Inflammatory macrophage treated with lipopolysaccharide for 4 hours (primary cell): Measurements from ENCODE around the gene EPC2.

Experiments used
- DNase-seq: peaks from one replicate; pipeline ENCODE4 v3.0.0-alpha.2; 2020

Gene EPC2

DNA sequence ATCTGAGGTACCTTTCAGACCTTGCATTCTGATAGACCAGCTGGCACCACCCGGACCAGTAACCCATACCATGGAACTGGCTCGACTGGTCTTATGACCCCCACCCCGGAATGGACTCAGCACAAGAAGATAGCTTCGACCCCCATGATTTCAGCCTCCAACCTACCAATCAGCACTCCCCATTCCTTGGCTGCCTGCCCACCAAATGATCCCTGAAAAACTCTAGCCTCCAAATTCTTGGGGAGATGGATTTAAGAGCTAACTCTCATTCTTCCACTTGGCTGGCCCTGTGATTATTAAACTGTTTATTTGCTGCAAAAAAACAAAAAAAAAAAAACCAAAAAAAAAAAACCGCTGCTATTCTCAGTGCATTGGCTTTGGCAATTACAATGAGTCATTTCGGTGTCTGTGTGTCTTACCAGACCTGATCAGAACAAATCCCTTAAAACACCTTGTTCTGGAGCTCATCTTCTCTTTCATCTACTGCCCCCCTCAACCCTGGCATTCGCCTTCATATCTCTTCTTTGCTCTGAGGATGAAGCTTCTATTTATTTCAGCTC lies 170.4 kb downstream of the EPC2 start:
- no peak for DNase-seq

DNA sequence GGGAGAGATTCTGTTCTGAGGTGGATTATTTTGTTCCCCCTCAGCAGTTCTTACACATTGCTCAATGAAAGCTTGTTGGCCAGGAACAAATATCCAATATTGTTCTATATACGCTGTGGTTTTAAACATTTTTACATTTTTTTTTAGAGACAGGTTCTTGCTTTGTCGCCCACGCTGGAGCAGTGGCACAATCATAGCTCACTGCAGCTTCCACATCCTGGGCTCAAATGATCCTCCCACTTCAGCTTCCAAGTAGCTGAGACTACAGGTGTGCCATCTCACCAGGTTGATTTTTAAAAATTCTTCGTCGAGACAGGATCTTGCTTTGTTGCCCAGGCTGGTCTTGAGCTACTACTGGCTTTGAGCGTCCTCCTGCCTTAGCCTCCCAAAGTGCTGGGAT lies 171.6 kb downstream of the EPC2 start:
- DNase-seq, result no peak

DNA sequence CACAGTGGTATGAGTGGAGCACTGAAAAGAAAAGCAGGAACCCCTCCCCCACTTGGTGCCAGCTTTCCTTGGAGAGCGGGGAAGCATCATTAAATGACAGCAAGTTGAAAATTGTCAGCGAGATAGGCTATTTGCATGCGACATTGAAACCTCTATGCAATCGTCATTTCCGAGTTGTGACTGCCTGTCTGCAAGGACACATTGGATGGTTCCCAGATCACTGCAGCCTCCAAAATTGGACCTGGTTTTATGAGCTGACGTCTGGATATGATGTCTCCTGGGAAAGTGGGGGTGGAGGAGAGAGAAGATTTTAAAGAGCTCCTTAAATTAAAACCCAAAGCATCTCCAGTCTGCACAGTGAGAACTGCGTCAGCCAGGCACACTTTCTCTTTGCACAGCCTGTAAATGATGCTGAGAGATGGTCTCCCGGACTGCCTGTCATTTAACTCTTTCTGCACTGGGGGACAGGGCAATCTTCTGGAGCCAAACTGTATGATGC lies 172.7 kb downstream of the EPC2 start:
- DNase-seq, result no peak

GRCh38 chr2:148819019-148819585 lies 174.6 kb downstream of the EPC2 start:
- DNase-seq, result no peak

DNA sequence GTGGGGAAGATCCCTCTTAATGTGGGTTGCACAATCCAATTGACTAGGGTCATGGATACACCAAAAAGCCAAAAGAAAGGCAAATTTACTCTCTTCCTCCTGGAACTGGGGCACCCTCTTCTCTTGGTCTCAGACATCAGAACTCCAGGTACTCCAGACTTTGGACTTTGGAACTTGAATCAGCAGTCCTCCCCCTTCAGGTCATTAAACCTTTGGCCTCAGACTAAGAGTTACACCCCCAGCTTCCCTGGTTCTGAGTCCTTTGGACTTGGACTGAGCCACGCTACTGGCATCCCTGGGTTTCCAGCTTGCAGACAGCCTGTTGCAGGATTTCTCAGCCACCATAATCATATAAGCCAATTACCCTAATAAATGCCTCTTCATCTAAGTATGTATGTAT lies 179.6 kb downstream of the EPC2 start:
- DNase-seq, result no peak

DNA sequence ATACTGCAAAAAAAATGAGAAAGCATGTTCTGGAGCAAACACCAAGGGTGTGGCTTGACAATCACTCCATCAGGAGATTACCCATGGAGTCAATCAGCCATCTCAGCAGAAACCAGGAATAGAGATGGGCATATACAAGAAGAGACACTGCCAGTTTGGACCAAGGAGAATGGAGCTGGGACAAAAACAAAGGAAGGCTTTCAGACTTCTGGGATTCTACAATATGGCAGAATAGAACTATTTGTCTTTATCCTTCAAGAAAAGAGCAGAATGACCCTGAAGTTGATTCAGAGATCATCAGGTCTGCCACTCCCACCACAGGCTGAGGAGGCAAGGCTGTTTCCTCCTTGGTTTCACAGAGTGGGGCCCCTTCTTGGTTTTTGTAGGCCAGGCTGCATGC lies 182.2 kb downstream of the EPC2 start:
- DNase-seq, result no peak

DNA sequence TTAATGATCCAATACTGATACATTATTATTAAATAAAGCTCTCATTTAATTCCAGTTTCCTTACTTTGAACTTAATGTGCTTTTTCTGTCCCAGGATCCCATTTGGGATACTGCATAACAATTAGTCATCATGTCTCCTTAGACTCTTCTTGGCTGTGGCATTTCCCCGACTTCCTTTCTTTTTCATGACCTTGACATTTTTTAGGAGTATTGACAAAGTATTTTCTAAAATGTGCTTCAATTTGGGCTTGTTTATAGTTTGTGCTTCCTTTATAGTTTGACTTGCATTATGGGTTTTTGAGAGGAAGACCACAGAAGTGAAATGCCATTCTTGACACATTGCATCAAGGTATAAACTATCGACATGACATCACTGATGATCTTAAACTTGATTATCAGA lies 184.4 kb downstream of the EPC2 start:
- no peak for DNase-seq

- no peak for DNase-seq
Observed at GRCh38 chr2:148829618-148830017, 185.1 kb downstream of the EPC2 start.

GRCh38 chr2:148832637-148833036 lies 188.1 kb downstream of the EPC2 start:
- DNase-seq, result no peak
